DOHH2 (cell line): ENCODE measurements around the gene PRKCE.

ENCODE experiments used
- H3F3A ChIP-seq: fragments of 200-600 bp; sonication (generic), shearing (Covaris generic); 2 replicates; pipeline ENCODE4 v1.6.0; 2016; ENCODE audit warnings: antibody characterized with exemption, mild to moderate bottlenecking; ENCODE audit not compliant: control insufficient read depth, insufficient read depth
- H3K27ac ChIP-seq: fragments of 200-600 bp; sonication (generic); 2 replicates; pipeline ENCODE4 v1.5.1; 2014; ENCODE audit warnings: low read depth, mild to moderate bottlenecking, low read length, moderate library complexity
- H3K27me3 ChIP-seq: fragments of 200-600 bp; sonication (generic); 2 replicates; pipeline ENCODE4 v1.6.1; 2014; ENCODE audit warnings: mild to moderate bottlenecking, low read length, mixed read lengths; ENCODE audit not compliant: control insufficient read depth
- H3K36me3 ChIP-seq: fragments of 200-600 bp; sonication (generic); 2 replicates; pipeline ENCODE4 v1.6.1; 2014; ENCODE audit warnings: mild to moderate bottlenecking, low read length, moderate library complexity, mixed read lengths; ENCODE audit not compliant: control insufficient read depth
- H3K4me1 ChIP-seq: fragments of 200-600 bp; sonication (generic); 2 replicates; pipeline ENCODE4 v1.6.1; 2014; ENCODE audit warnings: mild to moderate bottlenecking, low read length, mixed read lengths; ENCODE audit not compliant: control insufficient read depth
- H3K4me2 ChIP-seq: fragments of 200-600 bp; sonication (generic); 2 replicates; pipeline ENCODE4 v1.6.0; 2014; ENCODE audit warnings: mild to moderate bottlenecking, low read length, moderate library complexity
- H3K4me3 ChIP-seq: fragments of 200-600 bp; sonication (generic); 2 replicates; pipeline ENCODE4 v1.5.1; 2014; ENCODE audit warnings: mild to moderate bottlenecking, low read length, mixed read lengths
- H3K79me2 ChIP-seq: fragments of 200-600 bp; sonication (generic); 2 replicates; pipeline ENCODE4 v1.6.1; 2014; ENCODE audit warnings: mild to moderate bottlenecking, low read length, mixed read lengths; ENCODE audit not compliant: control insufficient read depth
- H3K9me2 ChIP-seq: fragments of 200-600 bp; sonication (generic); replicated peaks from 2 replicates; pipeline ENCODE4 v1.6.1; 2014; ENCODE audit warnings: mild to moderate bottlenecking, low read length, mixed read lengths; ENCODE audit not compliant: control insufficient read depth
- H3K9me3 ChIP-seq: fragments of 200-600 bp; sonication (generic); 2 replicates; pipeline ENCODE4 v1.6.1; 2014; ENCODE audit warnings: antibody characterized with exemption, low read length, mixed read lengths; ENCODE audit not compliant: control insufficient read depth, insufficient read depth
- H4K20me1 ChIP-seq: fragments of 200-600 bp; sonication (generic); 2 replicates; pipeline ENCODE4 v1.6.0; 2014; ENCODE audit warnings: low read depth, mild to moderate bottlenecking, antibody characterized with exemption, low read length, moderate library complexity; ENCODE audit not compliant: control insufficient read depth, insufficient read depth
- CTCF ChIP-seq: fragments of 200-600 bp; sonication (generic); IDR thresholded peaks from one replicate; pipeline ENCODE4 v1.5.1; 2014; ENCODE audit warnings: antibody characterized with exemption, mild to moderate bottlenecking, low read depth, low read length; ENCODE audit not compliant: poor library complexity, severe bottlenecking
- EZH2phosphoT487 ChIP-seq: fragments of 200-600 bp; sonication (generic); IDR thresholded peaks from 2 replicates; pipeline ENCODE4 v1.6.1; 2017; ENCODE audit warnings: borderline replicate concordance, mild to moderate bottlenecking, antibody characterized with exemption, low read length, moderate library complexity, mixed read lengths

PRKCE gene

GRCh38 chr2:45864121-45864520 lies 212.6 kb downstream of the PRKCE start:
- 0 out of 2 replicates have a peak, but pooled peaks cover 3% of the 10 kb centered on the region for H3K4me1 ChIP-seq
- H4K20me1 ChIP-seq, result no peaks in the 10 kb centered on the region
- no peak for TF ChIP-seq EZH2phosphoT487
- TF ChIP-seq CTCF, result no peak
- no peaks in the 10 kb centered on the region for H3K36me3 ChIP-seq
- no peaks in the 10 kb centered on the region for H3F3A ChIP-seq
- no peaks in the 10 kb centered on the region for H3K79me2 ChIP-seq
- H3K27ac ChIP-seq, result no peak overlapping the region
- H3K9me2 ChIP-seq, result no peaks in the 10 kb centered on the region
- H3K27me3 ChIP-seq, result no peaks in the 10 kb centered on the region
- H3K9me3 ChIP-seq, result no peaks in the 10 kb centered on the region
- no peak overlapping the region for H3K4me2 ChIP-seq
- H3K4me3 ChIP-seq, result no peak overlapping the region

- TF ChIP-seq CTCF, result no peak
- no peak for TF ChIP-seq EZH2phosphoT487
- H3K4me1 ChIP-seq, result 0 out of 2 replicates have a peak, but pooled peaks cover 3% of the 10 kb centered on the region
- no peaks in the 10 kb centered on the region for H4K20me1 ChIP-seq
- no peaks in the 10 kb centered on the region for H3K9me2 ChIP-seq
- H3K4me2 ChIP-seq, result no peak overlapping the region
- H3F3A ChIP-seq, result no peaks in the 10 kb centered on the region
- no peak overlapping the region for H3K27ac ChIP-seq
- H3K9me3 ChIP-seq, result no peaks in the 10 kb centered on the region
- no peak overlapping the region for H3K4me3 ChIP-seq
- H3K36me3 ChIP-seq, result no peaks in the 10 kb centered on the region
- no peaks in the 10 kb centered on the region for H3K27me3 ChIP-seq
- no peaks in the 10 kb centered on the region for H3K79me2 ChIP-seq
These were observed 215.9 kb downstream of the PRKCE start for GRCh38 chr2:45867349-45867748.

- H3K4me1 ChIP-seq, result 0 out of 2 replicates have a peak, but pooled peaks cover 3% of the 10 kb centered on the region
- no peaks in the 10 kb centered on the region for H3K9me2 ChIP-seq
- H3K27me3 ChIP-seq, result no peaks in the 10 kb centered on the region
- no peaks in the 10 kb centered on the region for H3F3A ChIP-seq
- no peaks in the 10 kb centered on the region for H4K20me1 ChIP-seq
- no peak overlapping the region for H3K4me2 ChIP-seq
- H3K9me3 ChIP-seq, result no peaks in the 10 kb centered on the region
- no peaks in the 10 kb centered on the region for H3K36me3 ChIP-seq
- no peak overlapping the region for H3K27ac ChIP-seq
- H3K79me2 ChIP-seq, result no peaks in the 10 kb centered on the region
- no peak overlapping the region for H3K4me3 ChIP-seq
- no peak for TF ChIP-seq CTCF
- no peak for TF ChIP-seq EZH2phosphoT487
These were observed 216.3 kb downstream of the PRKCE start for GRCh38 chr2:45867800-45868199.

- Histone ChIP-seq H3K4me1 (0 out of 2 replicates have a peak, but pooled peaks cover 3% of the 10 kb centered on the region), H3K27me3 (no peaks in the 10 kb centered on the region), H3K9me3 (no peaks in the 10 kb centered on the region), H3K36me3 (no peaks in the 10 kb centered on the region), H3K4me2 (no peak overlapping the region), H4K20me1 (no peaks in the 10 kb centered on the region), H3K79me2 (no peaks in the 10 kb centered on the region), H3K9me2 (no peaks in the 10 kb centered on the region), H3K27ac (no peak overlapping the region), H3K4me3 (no peak overlapping the region), H3F3A (no peaks in the 10 kb centered on the region)
- TF ChIP-seq EZH2phosphoT487 (no peak), CTCF (no peak)
These were observed 217.7 kb downstream of the PRKCE start for GRCh38 chr2:45869165-45869501.
